Measurements from ENCODE around the gene KAT2A. TPM values are rescaled to one million over a fixed set of nuclear protein-coding genes. Genes with fewer than 3 reads are reported as not detected.

The KAT2A gene
- polyA plus RNA-seq, 1 donor (not counting 4 experiments of a cell fraction or from before 2014, with no cell fraction given): 28.2 TPM

GRCh38 chr17:42098730-42099399 lies 22.3 kb downstream of the KAT2A start:
- H3K9ac ChIP-seq (ENCODE audit: control insufficient read depth, extremely low read depth, insufficient read depth, low read length): no peak overlapping the region
- no peak overlapping the region for H3K4me2 ChIP-seq (ENCODE audit: control insufficient read depth, extremely low read depth, insufficient read depth, low read depth, low read length)
- peaks cover 31% of the 10 kb centered on the region for H3K27me3 ChIP-seq (ENCODE audit: control insufficient read depth, extremely low read depth, insufficient read depth, low read length)
- H3K4me3 ChIP-seq (ENCODE audit: control insufficient read depth in 2 of 3, extremely low read depth in 1 of 3, insufficient read depth in 2 of 3, low read depth in 1 of 3, low read length in 3 of 3): no peak overlapping the region
- FAIRE-seq (no peak), DNase-seq (ENCODE audit: low read depth, low spot score) (no peak)
- H2AFZ ChIP-seq (ENCODE audit: control insufficient read depth, low read length): no peak overlapping the region
- no peak overlapping the region for H3K27ac ChIP-seq (ENCODE audit: control insufficient read depth, insufficient read depth, low read length)
- no peaks in the 10 kb centered on the region for H3K9me3 ChIP-seq (ENCODE audit: control insufficient read depth, low read depth, low read length)
- no peaks in the 10 kb centered on the region for H3K79me2 ChIP-seq (ENCODE audit: control insufficient read depth, insufficient read depth, low read length)
- H3K36me3 ChIP-seq (ENCODE audit: control insufficient read depth in 2 of 2, extremely low read depth in 1 of 2, insufficient read depth in 2 of 2, low read length in 2 of 2): peaks cover 0 to 2% of the 10 kb centered on the region in 2 experiments
- TF ChIP-seq CTCF (optimal IDR thresholded peaks at IDR 0.05 in 1 of 3, IDR thresholded peaks at IDR 0.05 in 1 of 3, conservative IDR thresholded peaks at IDR 0.05 in 1 of 3; ENCODE audit: extremely low read depth in 1 of 3, insufficient read depth in 2 of 3, low read length in 3 of 3) (no peak), EZH2 (IDR thresholded peaks at IDR 0.05; ENCODE audit: low read length) (no peak)
- no peaks in the 10 kb centered on the region for H4K20me1 ChIP-seq (ENCODE audit: control insufficient read depth, extremely low read depth, insufficient read depth, low read length)
- dilution Hi-C loops (cut with MboI; ENCODE audit: extremely low pct_ligation_motif_present, low sequenced_read_pairs): no loop called here
- H3K4me1 ChIP-seq (ENCODE audit: control insufficient read depth, extremely low read depth, insufficient read depth, low read length): peaks cover 5% of the 10 kb centered on the region
- H3K9me1 ChIP-seq (ENCODE audit: control insufficient read depth, extremely low read depth, insufficient read depth, low read length): no peaks in the 10 kb centered on the region

- dilution Hi-C loops (cut with MboI; ENCODE audit: extremely low pct_ligation_motif_present, low sequenced_read_pairs): no loop called here
Observed at GRCh38 chr17:42097691-42098631, 23.2 kb downstream of the KAT2A start, which contains the start of gene ZNF385C. TSS of gene ZNF385C (minus strand) at chr17:42098473. CDS start at chr17:42063056, 35,417 bp downstream.

More at GRCh38 chr17:42097691-42098631, 23.2 kb downstream of the KAT2A start, which contains the start of gene ZNF385C:
- no peak for FAIRE-seq
- H3K9me1 ChIP-seq (ENCODE audit: control insufficient read depth, extremely low read depth, insufficient read depth, low read length): no peaks in the 10 kb centered on the region
- peak; percentile 81 for TF ChIP-seq EZH2 (IDR thresholded peaks at IDR 0.05; ENCODE audit: low read length)
- no peak for TF ChIP-seq CTCF (optimal IDR thresholded peaks at IDR 0.05 in 1 of 3, IDR thresholded peaks at IDR 0.05 in 1 of 3, conservative IDR thresholded peaks at IDR 0.05 in 1 of 3; ENCODE audit: extremely low read depth in 1 of 3, insufficient read depth in 2 of 3, low read length in 3 of 3)
- no peak within 1 kb of the TSS for H2AFZ ChIP-seq (ENCODE audit: control insufficient read depth, low read length)
- H3K9me3 ChIP-seq (ENCODE audit: control insufficient read depth, low read depth, low read length): no peaks in the 10 kb centered on the region
- H4K20me1 ChIP-seq (ENCODE audit: control insufficient read depth, extremely low read depth, insufficient read depth, low read length): no peaks in the 10 kb centered on the region
- no peak within 1 kb of the TSS for H3K9ac ChIP-seq (ENCODE audit: control insufficient read depth, extremely low read depth, insufficient read depth, low read length)
- no peak within 1 kb of the TSS for H3K4me2 ChIP-seq (ENCODE audit: control insufficient read depth, extremely low read depth, insufficient read depth, low read depth, low read length)
- H3K27ac ChIP-seq (ENCODE audit: control insufficient read depth, insufficient read depth, low read length): no peak within 1 kb of the TSS
- no peak for DNase-seq (ENCODE audit: low read depth, low spot score)
- H3K27me3 ChIP-seq (ENCODE audit: control insufficient read depth, extremely low read depth, insufficient read depth, low read length): peaks cover 31% of the 10 kb centered on the region
- no peaks in the 10 kb centered on the region for H3K79me2 ChIP-seq (ENCODE audit: control insufficient read depth, insufficient read depth, low read length)
- H3K36me3 ChIP-seq (ENCODE audit: control insufficient read depth in 2 of 2, extremely low read depth in 1 of 2, insufficient read depth in 2 of 2, low read length in 2 of 2): no peaks in the 10 kb centered on the region
- H3K4me1 ChIP-seq (ENCODE audit: control insufficient read depth, extremely low read depth, insufficient read depth, low read length): peaks cover 5% of the 10 kb centered on the region
- H3K4me3 ChIP-seq (ENCODE audit: control insufficient read depth in 2 of 3, extremely low read depth in 1 of 3, insufficient read depth in 2 of 3, low read depth in 1 of 3, low read length in 3 of 3): peak within 1 kb of the TSS in 1 of 3 experiments; percentile 11

Measured in keratinocyte (primary cell).